Measurements from ENCODE around the gene FAM180B.

DNA sequence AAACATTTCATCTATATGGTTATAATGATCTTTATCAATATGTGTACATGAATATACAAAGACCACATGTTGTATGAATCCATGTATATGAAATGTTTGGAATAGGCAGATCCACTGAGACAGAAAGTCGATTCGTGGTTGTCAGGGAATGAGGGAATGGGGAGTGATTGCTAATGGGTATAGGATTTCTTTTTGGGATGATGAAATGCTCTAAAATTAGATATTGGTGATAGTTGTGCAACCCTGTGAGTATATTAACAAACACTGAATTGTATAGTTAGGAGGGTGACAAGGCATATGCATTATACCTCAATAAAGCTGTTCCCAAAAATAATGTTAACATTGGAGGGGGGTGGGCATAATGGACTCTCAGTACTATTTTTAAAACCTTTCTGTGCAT, 26.1 kb upstream of the FAM180B start:
- TF ChIP-seq, protein P1, sequence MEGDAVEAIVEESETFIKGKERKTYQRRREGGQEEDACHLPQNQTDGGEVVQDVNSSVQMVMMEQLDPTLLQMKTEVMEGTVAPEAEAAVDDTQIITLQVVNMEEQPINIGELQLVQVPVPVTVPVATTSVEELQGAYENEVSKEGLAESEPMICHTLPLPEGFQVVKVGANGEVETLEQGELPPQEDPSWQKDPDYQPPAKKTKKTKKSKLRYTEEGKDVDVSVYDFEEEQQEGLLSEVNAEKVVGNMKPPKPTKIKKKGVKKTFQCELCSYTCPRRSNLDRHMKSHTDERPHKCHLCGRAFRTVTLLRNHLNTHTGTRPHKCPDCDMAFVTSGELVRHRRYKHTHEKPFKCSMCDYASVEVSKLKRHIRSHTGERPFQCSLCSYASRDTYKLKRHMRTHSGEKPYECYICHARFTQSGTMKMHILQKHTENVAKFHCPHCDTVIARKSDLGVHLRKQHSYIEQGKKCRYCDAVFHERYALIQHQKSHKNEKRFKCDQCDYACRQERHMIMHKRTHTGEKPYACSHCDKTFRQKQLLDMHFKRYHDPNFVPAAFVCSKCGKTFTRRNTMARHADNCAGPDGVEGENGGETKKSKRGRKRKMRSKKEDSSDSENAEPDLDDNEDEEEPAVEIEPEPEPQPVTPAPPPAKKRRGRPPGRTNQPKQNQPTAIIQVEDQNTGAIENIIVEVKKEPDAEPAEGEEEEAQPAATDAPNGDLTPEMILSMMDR (conservative IDR thresholded peaks at IDR 0.05 in 1 of 2, IDR thresholded peaks at IDR 0.05 in 1 of 2; ENCODE audit: low read depth in 1 of 2, low read length in 2 of 2) = no peak
- no peak for TF ChIP-seq EZH2 (IDR thresholded peaks at IDR 0.05; ENCODE audit: low read length, missing control alignments)
